ENCODE measurements around the gene GGTLC2. TPM values are rescaled to one million over a fixed set of nuclear protein-coding genes. Genes with fewer than 3 reads are reported as not detected.
"Not testable (repeated sequence)": the region's sequence is repeated elsewhere in the genome, so short reads cannot be mapped to it uniquely, and the experiment has no call there.

The GGTLC2 gene
- total RNA-seq, 1 donor from 2014 or later = not detected

GRCh38 chr22:22603470-22603947, 40.9 kb upstream of the GGTLC2 start:
- peaks cover 14% of the 10 kb centered on the region for H3K9me3 ChIP-seq (replicated peaks)
- H3K4me1 ChIP-seq = no peaks in the 10 kb centered on the region
- no peak overlapping the region for H3K4me3 ChIP-seq
- DNase-seq = no peak
- no peak overlapping the region for H3K27ac ChIP-seq (replicated peaks)
- TF ChIP-seq CTCF (IDR thresholded peaks at IDR 0.05; ENCODE audit: borderline replicate concordance) = no peak
- no peaks in the 10 kb centered on the region for H3K36me3 ChIP-seq
- peaks cover 17% of the 10 kb centered on the region for H3K27me3 ChIP-seq (ENCODE audit: low read depth)
- intact Hi-C loops (cut with micrococcal nuclease) = no loop called here

- Histone ChIP-seq H3K27me3 (ENCODE audit: low read depth) (peaks cover 20% of the 10 kb centered on the region), H3K36me3 (no peaks in the 10 kb centered on the region), H3K4me3 (no peak overlapping the region), H3K4me1 (no peaks in the 10 kb centered on the region), H3K9me3 (replicated peaks) (peaks cover 17% of the 10 kb centered on the region), H3K27ac (replicated peaks) (no peak overlapping the region)
- no peak for DNase-seq
- intact Hi-C loops (cut with micrococcal nuclease) = no loop called here
- no peak for TF ChIP-seq CTCF (IDR thresholded peaks at IDR 0.05; ENCODE audit: borderline replicate concordance)
Observed at GRCh38 chr22:22604326-22605073, 39.9 kb upstream of the GGTLC2 start.

GRCh38 chr22:22605074-22605404, 39.4 kb upstream of the GGTLC2 start:
- Histone ChIP-seq H3K4me3 (no peak overlapping the region), H3K4me1 (no peaks in the 10 kb centered on the region), H3K27me3 (ENCODE audit: low read depth) (peaks cover 20% of the 10 kb centered on the region), H3K36me3 (no peaks in the 10 kb centered on the region), H3K27ac (replicated peaks) (no peak overlapping the region), H3K9me3 (replicated peaks) (peaks cover 17% of the 10 kb centered on the region)
- DNase-seq = no peak
- TF ChIP-seq CTCF (IDR thresholded peaks at IDR 0.05; ENCODE audit: borderline replicate concordance) = no peak
- intact Hi-C loops (cut with micrococcal nuclease) = no loop called here

DNA sequence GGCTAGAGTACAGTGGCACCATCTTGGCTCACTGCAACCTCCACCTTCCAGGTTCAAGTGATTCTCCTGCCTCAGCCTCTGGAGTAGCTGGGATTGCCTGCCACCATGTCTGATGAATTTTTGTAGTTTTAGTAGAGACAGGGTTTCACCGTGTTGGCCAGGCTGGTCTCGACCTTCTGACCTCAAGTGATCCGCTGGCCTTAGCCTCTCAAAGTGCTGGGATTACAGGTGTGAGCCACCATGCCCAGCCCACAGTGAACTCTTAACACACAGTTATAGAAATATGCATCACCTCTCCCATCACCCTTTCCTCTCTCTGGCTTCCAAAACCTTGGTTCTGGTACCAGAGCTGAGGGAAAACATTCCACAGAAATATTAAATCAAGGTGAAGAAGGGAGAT, 36.4 kb upstream of the GGTLC2 start:
- H3K36me3 ChIP-seq; DNase-seq; H3K27ac ChIP-seq (replicated peaks); H3K4me3 ChIP-seq; intact Hi-C loops (cut with micrococcal nuclease); H3K4me1 ChIP-seq: not testable (repeated sequence)
- H3K9me3 ChIP-seq (replicated peaks) = peaks cover 17% of the 10 kb centered on the region
- peaks cover 14% of the 10 kb centered on the region for H3K27me3 ChIP-seq (ENCODE audit: low read depth)

DNA sequence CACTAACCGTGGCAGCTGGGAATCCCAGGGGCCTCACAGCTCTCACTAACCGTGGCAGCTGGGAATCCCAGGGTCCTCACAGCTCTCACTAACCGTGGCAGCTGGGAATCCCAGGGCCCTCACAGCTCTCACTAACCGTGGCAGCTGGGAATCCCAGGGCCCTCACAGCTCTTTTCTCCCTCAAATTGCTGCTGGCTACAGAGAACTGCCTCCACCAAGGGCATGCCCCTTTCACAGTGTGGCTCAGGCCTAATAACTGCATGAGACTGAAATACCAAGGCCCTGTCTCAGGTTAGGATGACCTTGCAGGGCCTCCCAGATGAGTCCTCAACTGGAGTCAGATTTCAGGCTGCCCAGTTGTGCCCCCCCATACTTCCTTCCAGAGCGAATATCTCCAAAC, 35.1 kb upstream of the GGTLC2 start:
- DNase-seq = no peak
- H3K27me3 ChIP-seq (ENCODE audit: low read depth) = peaks cover 3% of the 10 kb centered on the region
- intact Hi-C loops (cut with micrococcal nuclease) = no loop called here
- no peaks in the 10 kb centered on the region for H3K4me1 ChIP-seq
- H3K9me3 ChIP-seq (replicated peaks) = peaks cover 17% of the 10 kb centered on the region
- no peak for TF ChIP-seq CTCF (IDR thresholded peaks at IDR 0.05; ENCODE audit: borderline replicate concordance)
- no peak overlapping the region for H3K27ac ChIP-seq (replicated peaks)
- no peaks in the 10 kb centered on the region for H3K36me3 ChIP-seq
- no peak overlapping the region for H3K4me3 ChIP-seq

DNA sequence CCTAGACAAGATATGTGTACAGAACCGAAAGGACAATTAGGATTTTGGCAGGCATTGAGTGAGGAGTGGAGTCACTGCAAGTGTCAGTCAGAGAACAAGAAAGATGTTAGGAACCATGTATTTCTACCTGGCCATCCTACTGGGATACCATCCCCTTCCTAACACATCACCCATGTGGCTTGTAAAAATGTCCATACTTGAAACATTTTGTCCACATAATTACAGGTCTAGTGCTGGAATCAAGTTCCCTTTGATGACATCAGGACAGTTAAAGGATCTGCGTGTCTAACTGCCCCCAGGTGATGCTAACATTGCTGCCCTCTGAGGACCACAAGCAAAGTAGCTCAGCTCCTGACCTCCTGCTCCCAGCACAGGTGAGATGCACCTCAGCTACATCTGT, 31.9 kb upstream of the GGTLC2 start:
- Histone ChIP-seq H3K36me3 (no peaks in the 10 kb centered on the region), H3K27me3 (ENCODE audit: low read depth) (peaks cover 28% of the 10 kb centered on the region), H3K27ac (replicated peaks) (no peak overlapping the region), H3K4me1 (no peaks in the 10 kb centered on the region), H3K9me3 (replicated peaks) (peaks cover 12% of the 10 kb centered on the region), H3K4me3 (no peak overlapping the region)
- TF ChIP-seq CTCF (IDR thresholded peaks at IDR 0.05; ENCODE audit: borderline replicate concordance) = no peak
- intact Hi-C loops (cut with micrococcal nuclease) = no loop called here
- DNase-seq = no peak
